ENCODE measurements around the gene CAMK1D.

Gene CAMK1D

GRCh38 chr10:12364559-12364958, 15.2 kb downstream of the CAMK1D start:
- Histone ChIP-seq H3K36me3 (ENCODE audit: control insufficient read depth in 5 of 5, insufficient read depth in 5 of 5, low read length in 5 of 5) (no peaks in the 10 kb centered on the region), H3K9ac (ENCODE audit: low read length in 5 of 5) (no peak overlapping the region), H3K9me3 (ENCODE audit: control insufficient read depth in 5 of 5, low read length in 5 of 5) (no peaks in the 10 kb centered on the region), H3K27ac (ENCODE audit: low read depth, low read length) (no peak overlapping the region), H3K27me3 (ENCODE audit: control insufficient read depth in 5 of 5, insufficient read depth in 4 of 5, low read length in 5 of 5) (no peaks in the 10 kb centered on the region), H3K4me3 (ENCODE audit: low read depth in 1 of 5, low read length in 5 of 5) (no peak overlapping the region), H3K4me1 (ENCODE audit: control insufficient read depth in 5 of 5, insufficient read depth in 5 of 5, low read length in 5 of 5) (no peaks in the 10 kb centered on the region)

- H3K9ac ChIP-seq (ENCODE audit: low read length in 5 of 5), result no peak overlapping the region
- H3K27ac ChIP-seq (ENCODE audit: low read depth, low read length), result no peak overlapping the region
- H3K4me3 ChIP-seq (ENCODE audit: low read depth in 1 of 5, low read length in 5 of 5), result no peak overlapping the region
- H3K4me1 ChIP-seq (ENCODE audit: control insufficient read depth in 5 of 5, insufficient read depth in 5 of 5, low read length in 5 of 5), result no peaks in the 10 kb centered on the region
- no peaks in the 10 kb centered on the region for H3K36me3 ChIP-seq (ENCODE audit: control insufficient read depth in 5 of 5, insufficient read depth in 5 of 5, low read length in 5 of 5)
- H3K9me3 ChIP-seq (ENCODE audit: control insufficient read depth in 5 of 5, low read length in 5 of 5), result no peaks in the 10 kb centered on the region
- no peaks in the 10 kb centered on the region for H3K27me3 ChIP-seq (ENCODE audit: control insufficient read depth in 5 of 5, insufficient read depth in 4 of 5, low read length in 5 of 5)
Measured at GRCh38 chr10:12367272-12367671, 17.9 kb downstream of the CAMK1D start.

DNA sequence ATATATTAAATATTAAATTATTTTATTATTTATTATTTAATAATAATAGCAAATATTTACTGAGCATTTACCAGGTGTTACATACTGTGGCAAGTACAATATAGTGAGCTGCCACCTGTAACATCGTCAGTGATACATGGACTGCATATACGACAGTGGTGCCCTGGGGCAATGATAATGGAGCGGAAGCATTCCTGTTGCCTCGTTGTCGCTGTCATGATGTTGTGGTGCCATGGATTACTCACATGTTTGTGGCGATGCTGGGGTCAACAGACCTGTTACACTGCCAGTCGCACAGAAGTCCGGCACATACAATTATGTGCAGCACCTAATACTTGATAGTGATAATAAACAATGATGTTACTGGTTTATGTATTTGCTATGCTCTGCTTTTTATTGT, 20.6 kb downstream of the CAMK1D start:
- Histone ChIP-seq H3K9ac (ENCODE audit: low read length in 5 of 5) (no peak overlapping the region), H3K27ac (ENCODE audit: low read depth, low read length) (no peak overlapping the region), H3K27me3 (ENCODE audit: control insufficient read depth in 5 of 5, insufficient read depth in 4 of 5, low read length in 5 of 5) (no peaks in the 10 kb centered on the region), H3K9me3 (ENCODE audit: control insufficient read depth in 5 of 5, low read length in 5 of 5) (no peaks in the 10 kb centered on the region), H3K4me1 (ENCODE audit: control insufficient read depth in 5 of 5, insufficient read depth in 5 of 5, low read length in 5 of 5) (no peaks in the 10 kb centered on the region), H3K36me3 (ENCODE audit: control insufficient read depth in 5 of 5, insufficient read depth in 5 of 5, low read length in 5 of 5) (no peaks in the 10 kb centered on the region), H3K4me3 (ENCODE audit: low read depth in 1 of 5, low read length in 5 of 5) (no peak overlapping the region)

- Histone ChIP-seq H3K4me3 (ENCODE audit: low read depth in 1 of 5, low read length in 5 of 5) (no peak overlapping the region), H3K27me3 (ENCODE audit: control insufficient read depth in 5 of 5, insufficient read depth in 4 of 5, low read length in 5 of 5) (no peaks in the 10 kb centered on the region), H3K9me3 (ENCODE audit: control insufficient read depth in 5 of 5, low read length in 5 of 5) (no peaks in the 10 kb centered on the region), H3K4me1 (ENCODE audit: control insufficient read depth in 5 of 5, insufficient read depth in 5 of 5, low read length in 5 of 5) (peaks cover 0 to 2% (median 0%) of the 10 kb centered on the region in 5 donors), H3K27ac (ENCODE audit: low read depth, low read length) (no peak overlapping the region), H3K36me3 (ENCODE audit: control insufficient read depth in 5 of 5, insufficient read depth in 5 of 5, low read length in 5 of 5) (no peaks in the 10 kb centered on the region), H3K9ac (ENCODE audit: low read length in 5 of 5) (no peak overlapping the region)
Measured at GRCh38 chr10:12372846-12373245, 23.5 kb downstream of the CAMK1D start.

DNA sequence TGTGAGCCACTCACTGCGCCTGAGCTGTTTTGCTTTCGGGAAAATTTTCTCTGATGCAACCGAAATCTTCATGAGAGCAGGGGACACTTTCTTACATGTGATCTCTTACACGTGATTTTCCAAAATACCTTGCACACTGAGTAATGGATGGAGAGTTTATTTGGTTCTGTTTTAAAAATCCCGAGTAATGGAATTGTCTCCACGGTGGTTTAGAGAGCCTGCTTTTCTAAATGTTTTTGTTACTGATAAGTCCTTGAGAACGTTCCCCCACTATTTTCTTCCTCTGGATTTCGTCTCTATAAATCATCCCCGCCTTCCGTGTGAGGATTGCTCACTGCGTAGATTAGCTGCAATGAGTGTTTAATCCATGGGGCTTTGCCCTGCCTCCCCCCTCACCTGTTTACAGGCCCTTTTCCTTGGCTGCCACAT, 25.7 kb downstream of the CAMK1D start:
- Histone ChIP-seq H3K4me3 (ENCODE audit: low read depth in 1 of 5, low read length in 5 of 5) (no peak overlapping the region), H3K4me1 (ENCODE audit: control insufficient read depth in 5 of 5, insufficient read depth in 5 of 5, low read length in 5 of 5) (peaks cover 0 to 5% (median 0%) of the 10 kb centered on the region in 5 donors), H3K36me3 (ENCODE audit: control insufficient read depth in 5 of 5, insufficient read depth in 5 of 5, low read length in 5 of 5) (no peaks in the 10 kb centered on the region), H3K27me3 (ENCODE audit: control insufficient read depth in 5 of 5, insufficient read depth in 4 of 5, low read length in 5 of 5) (no peaks in the 10 kb centered on the region), H3K9ac (ENCODE audit: low read length in 5 of 5) (no peak overlapping the region), H3K9me3 (ENCODE audit: control insufficient read depth in 5 of 5, low read length in 5 of 5) (no peaks in the 10 kb centered on the region), H3K27ac (ENCODE audit: low read depth, low read length) (no peak overlapping the region)

DNA sequence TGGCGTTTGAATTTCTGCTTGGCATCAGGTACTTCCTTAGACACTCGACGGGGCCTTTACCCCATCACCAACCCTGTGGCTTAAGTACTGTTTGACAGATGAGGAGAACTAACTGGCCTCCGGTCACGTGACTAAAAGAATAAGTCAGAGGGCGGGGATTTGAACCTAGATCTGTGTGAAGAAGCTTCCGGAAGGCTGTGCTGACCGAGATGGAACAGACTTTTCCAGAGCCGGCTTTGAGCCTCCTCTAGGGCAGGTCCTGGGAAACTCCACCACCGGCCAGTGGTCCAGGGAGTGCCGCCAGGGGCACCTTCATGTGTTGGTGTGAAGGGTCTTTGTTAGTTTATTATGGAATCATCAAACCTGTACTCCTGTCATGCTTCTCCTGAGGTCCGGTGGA, 26.9 kb downstream of the CAMK1D start:
- H3K9me3 ChIP-seq (ENCODE audit: control insufficient read depth in 5 of 5, low read length in 5 of 5), result no peaks in the 10 kb centered on the region
- H3K27ac ChIP-seq (ENCODE audit: low read depth, low read length), result no peak overlapping the region
- no peak overlapping the region for H3K4me3 ChIP-seq (ENCODE audit: low read depth in 1 of 5, low read length in 5 of 5)

GRCh38 chr10:12377658-12378290, 28.4 kb downstream of the CAMK1D start:
- Histone ChIP-seq H3K4me1 (ENCODE audit: control insufficient read depth in 5 of 5, insufficient read depth in 5 of 5, low read length in 5 of 5) (peaks cover 0 to 5% (median 0%) of the 10 kb centered on the region in 5 donors), H3K9me3 (ENCODE audit: control insufficient read depth in 5 of 5, low read length in 5 of 5) (no peaks in the 10 kb centered on the region), H3K27me3 (ENCODE audit: control insufficient read depth in 5 of 5, insufficient read depth in 4 of 5, low read length in 5 of 5) (no peaks in the 10 kb centered on the region), H3K4me3 (ENCODE audit: low read depth in 1 of 5, low read length in 5 of 5) (no peak overlapping the region), H3K27ac (ENCODE audit: low read depth, low read length) (no peak overlapping the region), H3K9ac (ENCODE audit: low read length in 5 of 5) (no peak overlapping the region), H3K36me3 (ENCODE audit: control insufficient read depth in 5 of 5, insufficient read depth in 5 of 5, low read length in 5 of 5) (no peaks in the 10 kb centered on the region)

More for the DNA sequence above, 26.9 kb downstream of the CAMK1D start:
- Histone ChIP-seq H3K9ac (ENCODE audit: low read length in 5 of 5) (no peak overlapping the region), H3K4me1 (ENCODE audit: control insufficient read depth in 5 of 5, insufficient read depth in 5 of 5, low read length in 5 of 5) (peaks cover 0 to 5% (median 0%) of the 10 kb centered on the region in 5 donors), H3K27me3 (ENCODE audit: control insufficient read depth in 5 of 5, insufficient read depth in 4 of 5, low read length in 5 of 5) (no peaks in the 10 kb centered on the region), H3K36me3 (ENCODE audit: control insufficient read depth in 5 of 5, insufficient read depth in 5 of 5, low read length in 5 of 5) (no peaks in the 10 kb centered on the region)

- Histone ChIP-seq H3K9ac (ENCODE audit: low read length in 5 of 5) (no peak overlapping the region), H3K27me3 (ENCODE audit: control insufficient read depth in 5 of 5, insufficient read depth in 4 of 5, low read length in 5 of 5) (no peaks in the 10 kb centered on the region), H3K4me3 (ENCODE audit: low read depth in 1 of 5, low read length in 5 of 5) (no peak overlapping the region), H3K36me3 (ENCODE audit: control insufficient read depth in 5 of 5, insufficient read depth in 5 of 5, low read length in 5 of 5) (no peaks in the 10 kb centered on the region), H3K27ac (ENCODE audit: low read depth, low read length) (no peak overlapping the region), H3K9me3 (ENCODE audit: control insufficient read depth in 5 of 5, low read length in 5 of 5) (peaks cover 0 to 6% (median 4%) of the 10 kb centered on the region in 5 donors), H3K4me1 (ENCODE audit: control insufficient read depth in 5 of 5, insufficient read depth in 5 of 5, low read length in 5 of 5) (peaks cover 0 to 5% (median 0%) of the 10 kb centered on the region in 5 donors)
Measured at GRCh38 chr10:12380999-12381398, 31.7 kb downstream of the CAMK1D start.

DNA sequence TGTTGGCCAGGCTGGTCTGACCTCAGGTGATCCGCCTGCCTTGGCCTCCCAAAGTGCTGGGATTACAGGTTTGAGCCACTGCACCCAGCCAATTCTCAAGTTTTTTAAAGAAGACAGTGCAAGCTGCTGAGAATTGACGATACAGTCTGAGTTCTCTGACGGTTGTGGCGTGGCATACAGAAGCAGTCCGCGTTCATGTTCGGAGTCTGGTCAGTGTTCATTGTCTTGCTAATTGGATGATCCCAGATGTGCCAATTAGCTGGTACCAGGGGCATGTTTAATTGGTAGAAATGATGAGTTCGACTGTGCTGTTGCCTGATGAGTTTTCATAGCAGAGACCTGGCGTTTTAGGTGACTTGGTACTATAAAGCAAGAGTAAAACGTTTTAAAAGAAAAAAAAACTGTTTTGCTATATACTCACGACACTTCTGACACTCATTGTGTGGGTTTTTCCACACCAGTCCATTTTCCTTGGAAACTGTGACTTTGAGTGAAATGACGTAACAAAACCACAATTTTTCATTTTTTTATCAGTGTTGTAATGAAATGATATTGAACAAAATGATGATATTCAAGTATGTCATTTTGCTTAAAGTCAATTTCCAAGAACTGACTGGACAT, 32.3 kb downstream of the CAMK1D start:
- no peak overlapping the region for H3K27ac ChIP-seq (ENCODE audit: low read depth, low read length)

GRCh38 chr10:12382157-12382548, 32.8 kb downstream of the CAMK1D start:
- H3K27me3 ChIP-seq (ENCODE audit: control insufficient read depth in 5 of 5, insufficient read depth in 4 of 5, low read length in 5 of 5), result no peaks in the 10 kb centered on the region
- no peak overlapping the region for H3K9ac ChIP-seq (ENCODE audit: low read length in 5 of 5)
- no peak overlapping the region for H3K4me3 ChIP-seq (ENCODE audit: low read depth in 1 of 5, low read length in 5 of 5)
- no peaks in the 10 kb centered on the region for H3K36me3 ChIP-seq (ENCODE audit: control insufficient read depth in 5 of 5, insufficient read depth in 5 of 5, low read length in 5 of 5)
- peaks cover 0 to 6% (median 4%) of the 10 kb centered on the region in 5 donors for H3K9me3 ChIP-seq (ENCODE audit: control insufficient read depth in 5 of 5, low read length in 5 of 5)
- no peak overlapping the region for H3K27ac ChIP-seq (ENCODE audit: low read depth, low read length)
- H3K4me1 ChIP-seq (ENCODE audit: control insufficient read depth in 5 of 5, insufficient read depth in 5 of 5, low read length in 5 of 5), result peaks cover 0 to 5% (median 0%) of the 10 kb centered on the region in 5 donors

More for the DNA sequence above, 32.3 kb downstream of the CAMK1D start:
- no peaks in the 10 kb centered on the region for H3K36me3 ChIP-seq (ENCODE audit: control insufficient read depth in 5 of 5, insufficient read depth in 5 of 5, low read length in 5 of 5)
- no peak overlapping the region for H3K9ac ChIP-seq (ENCODE audit: low read length in 5 of 5)
- H3K4me3 ChIP-seq (ENCODE audit: low read depth in 1 of 5, low read length in 5 of 5), result no peak overlapping the region
- H3K9me3 ChIP-seq (ENCODE audit: control insufficient read depth in 5 of 5, low read length in 5 of 5), result peaks cover 0 to 6% (median 4%) of the 10 kb centered on the region in 5 donors
- H3K4me1 ChIP-seq (ENCODE audit: control insufficient read depth in 5 of 5, insufficient read depth in 5 of 5, low read length in 5 of 5), result peaks cover 0 to 5% (median 0%) of the 10 kb centered on the region in 5 donors
- no peaks in the 10 kb centered on the region for H3K27me3 ChIP-seq (ENCODE audit: control insufficient read depth in 5 of 5, insufficient read depth in 4 of 5, low read length in 5 of 5)

Data from subcutaneous abdominal adipose tissue (tissue), 5 donors.